HepG2 (cell line): ENCODE results near the gene ACTN1. TPM values are rescaled to one million over a fixed set of nuclear protein-coding genes. Genes with fewer than 3 reads are reported as not detected.

Source experiments
- ESRRA ChIP-seq: sonication (generic); formaldehyde crosslinking; IDR thresholded peaks from 2 replicates; pipeline ENCODE4 v1.5.1; 2020; ENCODE audit warnings: mild to moderate bottlenecking, low read depth, missing genetic modification reagents
- FOSL2 ChIP-seq: sonication (generic); formaldehyde crosslinking; IDR thresholded peaks from 2 replicates; pipeline ENCODE4 v1.4.0; 2020; ENCODE audit warnings: missing genetic modification reagents
- FOXM1 ChIP-seq: sonication (generic); formaldehyde crosslinking; IDR thresholded peaks from 2 replicates; pipeline ENCODE4 v1.5.0; 2020; ENCODE audit warnings: missing genetic modification reagents
- HNF4G ChIP-seq, 2 experiments: sonication (generic) in 1 of 2; formaldehyde crosslinking in 1 of 2; IDR thresholded peaks; 2 replicates each; pipeline versions ENCODE4 v1.4.0 to v1.6.1; 2011 to 2020; ENCODE audit warnings: borderline replicate concordance in 2 of 2, low read depth in 2 of 2, mild to moderate bottlenecking in 2 of 2, low read length in 1 of 2, missing genetic modification reagents in 1 of 2, moderate library complexity in 1 of 2
- NONO ChIP-seq, 2 experiments: fragments of 450-650 bp in 1 of 2; sonication (generic) in 1 of 2; formaldehyde crosslinking in 1 of 2; IDR thresholded peaks in 1 of 2; conservative IDR thresholded peaks in 1 of 2; 2 replicates each; pipeline versions ENCODE4 v1.6.1 to v1.8.0; 2017 to 2022; ENCODE audit warnings: mild to moderate bottlenecking in 1 of 2, missing genetic modification reagents in 1 of 2, moderate library complexity in 1 of 2
- PAWR ChIP-seq: sonication (generic); formaldehyde crosslinking; IDR thresholded peaks from 2 replicates; pipeline ENCODE4 v1.4.0; 2020; ENCODE audit warnings: missing genetic modification reagents, mild to moderate bottlenecking, borderline replicate concordance
- POLR2G ChIP-seq: fragments of 200-400 bp; formaldehyde crosslinking; IDR thresholded peaks from 2 replicates; pipeline ENCODE4 v1.6.1; 2018; ENCODE audit warnings: mild to moderate bottlenecking, low read depth, low read length, moderate library complexity
- SMAD1 ChIP-seq: sonication (generic); formaldehyde crosslinking; IDR thresholded peaks from 2 replicates; pipeline ENCODE4 v1.4.0; 2020; ENCODE audit warnings: missing genetic modification reagents, low read depth, mild to moderate bottlenecking, borderline replicate concordance
- SMAD9 ChIP-seq: sonication (generic); formaldehyde crosslinking; IDR thresholded peaks from 2 replicates; pipeline ENCODE4 v1.5.1; 2020; ENCODE audit warnings: mild to moderate bottlenecking, missing genetic modification reagents
- SMARCC2 ChIP-seq: fragments of 450-650 bp; IDR thresholded peaks from 2 replicates; pipeline ENCODE4 v1.6.1; 2017; ENCODE audit warnings: antibody characterized with exemption, mild to moderate bottlenecking
- SRSF4 ChIP-seq: fragments of 200-400 bp; formaldehyde crosslinking; IDR thresholded peaks from one replicate; pipeline ENCODE4 v1.6.1; 2018; ENCODE audit warnings: mild to moderate bottlenecking, low read depth, low read length, moderate library complexity; ENCODE audit not compliant: poor library complexity, severe bottlenecking
- TBL1XR1 ChIP-seq: fragments of 150-350 bp; IDR thresholded peaks from 2 replicates; pipeline ENCODE4 v1.6.1; 2014; ENCODE audit warnings: borderline replicate concordance, low read length; ENCODE audit not compliant: partially characterized antibody
- TBX3 ChIP-seq: fragments of 450-650 bp; IDR thresholded peaks from 2 replicates; pipeline ENCODE4 v1.6.1; 2017; ENCODE audit warnings: antibody characterized with exemption, mild to moderate bottlenecking, inconsistent platforms, borderline replicate concordance
- TOPORS ChIP-seq: sonication (generic); formaldehyde crosslinking; IDR thresholded peaks from 2 replicates; pipeline ENCODE4 v1.8.0; 2023; ENCODE audit warnings: mild to moderate bottlenecking, missing genetic modification reagents
- YEATS2 ChIP-seq: sonication (generic); formaldehyde crosslinking; IDR thresholded peaks from 2 replicates; pipeline ENCODE4 v1.4.0; 2020; ENCODE audit warnings: missing genetic modification reagents, borderline replicate concordance
- ZBTB8A ChIP-seq: sonication (generic); formaldehyde crosslinking; IDR thresholded peaks from 2 replicates; pipeline ENCODE4 v1.4.0; 2020; ENCODE audit warnings: mild to moderate bottlenecking, low read depth, missing genetic modification reagents, borderline replicate concordance
- ZNF331 ChIP-seq: sonication (generic); formaldehyde crosslinking; IDR thresholded peaks from 2 replicates; pipeline ENCODE4 v1.4.0; 2020; ENCODE audit warnings: missing genetic modification reagents
- ZNF607 ChIP-seq: sonication (generic); formaldehyde crosslinking; IDR thresholded peaks from 2 replicates; pipeline ENCODE4 v1.5.1; 2020; ENCODE audit warnings: missing genetic modification reagents, mild to moderate bottlenecking, borderline replicate concordance
- ZNF7 ChIP-seq: IDR thresholded peaks from 2 replicates; pipeline ENCODE4 v1.6.1; 2016; ENCODE audit warnings: missing biosample characterization, missing genetic modification reagents
- ZSCAN21 ChIP-seq: sonication (generic); formaldehyde crosslinking; IDR thresholded peaks from 2 replicates; pipeline ENCODE4 v1.8.0; 2022; ENCODE audit warnings: mild to moderate bottlenecking, missing genetic modification reagents, moderate library complexity, borderline replicate concordance
- polyA plus RNA-seq, 8 experiments: library from polyadenylated mRNA; depleted of rRNA in 3 of 8; stranded (reverse) in 7 of 8; unstranded in 1 of 8; fragments of >200 nt; fragmentation: Illumina TruSeq in 4 of 8; extraction: Trizol in 4 of 8; gene quantifications; 2 replicates each; pipeline versions ENCODE4 v1.2.1 to v1.2.3, GENCODE V29; 2011 to 2016; ENCODE audit warnings: low read depth in 4 of 8, missing spikeins in 1 of 8, mixed read lengths in 1 of 8; ENCODE audit not compliant: insufficient read depth in 1 of 8
- total RNA-seq, 5 experiments: library from RNA; depleted of rRNA; stranded (reverse); fragments of >200 nt; fragmentation: Illumina TruSeq; extraction: Trizol; gene quantifications; 2 replicates each; pipeline ENCODE4 v1.2.3, GENCODE V29; 2016; ENCODE audit warnings: low read depth in 1 of 5
- TF ChIP-seq, protein P1 (sequence below): sonication (generic); formaldehyde crosslinking; IDR thresholded peaks from 2 replicates; pipeline ENCODE4 v1.8.0; 2022; ENCODE audit warnings: low read depth, missing genetic modification reagents
- TF ChIP-seq, protein P2 (sequence below): sonication (generic); formaldehyde crosslinking; IDR thresholded peaks from 2 replicates; pipeline ENCODE4 v1.4.0; 2020; ENCODE audit warnings: mild to moderate bottlenecking, missing genetic modification reagents
- TF ChIP-seq, protein P3 (sequence below): sonication (generic); formaldehyde crosslinking; IDR thresholded peaks from 2 replicates; pipeline ENCODE4 v1.5.0; 2020; ENCODE audit warnings: missing genetic modification reagents
- TF ChIP-seq, protein P4 (sequence below): sonication (generic); IDR thresholded peaks from 2 replicates; pipeline ENCODE4 v1.6.1; 2016; ENCODE audit warnings: low read depth, borderline replicate concordance

Gene ACTN1
- total and polyA plus RNA-seq, 2 of the 13 experiments (the other 11 are each of a cell fraction or from before 2014, with no cell fraction given), result 58.6 to 162 TPM

DNA sequence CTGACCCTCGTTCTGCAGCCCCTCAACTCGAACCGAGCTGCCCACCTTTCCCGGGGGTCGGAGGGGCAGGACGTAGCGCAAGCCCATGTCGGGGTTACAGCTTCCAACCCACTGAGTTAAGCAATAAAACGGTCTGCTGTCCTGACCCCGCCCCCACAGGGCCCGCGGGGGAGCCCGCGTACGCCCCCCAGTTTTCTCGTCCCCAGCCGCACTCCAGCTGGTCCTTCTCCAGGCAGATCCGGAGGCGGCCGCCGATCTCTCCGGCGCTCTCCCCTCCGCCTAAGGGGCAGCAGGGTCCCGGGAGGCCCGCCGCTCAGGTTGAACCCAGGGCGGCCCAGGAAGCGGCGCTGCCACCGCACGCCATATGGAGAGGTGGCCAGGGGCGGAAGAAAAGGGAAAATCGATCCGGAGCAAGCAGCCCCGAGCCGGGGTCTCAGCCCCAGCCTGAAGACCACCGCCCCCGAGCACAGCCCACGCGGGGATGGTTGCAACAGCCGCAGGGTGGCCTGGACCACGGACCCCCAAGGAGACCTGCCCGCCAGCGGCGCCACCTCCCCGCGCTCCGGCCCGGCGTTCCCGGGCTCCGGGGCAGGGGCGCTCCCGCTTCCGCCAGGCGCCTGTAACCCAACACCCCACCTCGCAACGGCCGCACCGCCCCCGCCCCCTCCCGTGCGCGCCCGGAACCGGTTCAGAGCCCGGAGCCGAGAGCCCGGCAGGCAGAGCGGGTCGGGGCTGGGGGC, 760 bp downstream of the ACTN1 start (continued):
- TF ChIP-seq POLR2G (peak; percentile 61), ESRRA (CRISPR knock-in tag) (0 out of 2 replicates have a peak, but pooled peaks have one; percentile 24), NONO (IDR thresholded peaks at IDR 0.05) (no peak), NONO (CRISPR knock-in tag; conservative IDR thresholded peaks at IDR 0.05) (0 out of 2 replicates have a peak, but pooled peaks have one; percentile 15), ZNF7 (CRISPR knock-in tag) (no peak), ZNF607 (CRISPR knock-in tag) (no peak), YEATS2 (CRISPR knock-in tag) (no peak), ZBTB8A (CRISPR knock-in tag) (no peak), TBL1XR1 (no peak), ZNF331 (CRISPR knock-in tag) (no peak), FOSL2 (CRISPR knock-in tag) (no peak; the same call in 1 of the 2 replicates), FOXM1 (CRISPR knock-in tag) (no peak), SMAD9 (no peak), SRSF4 (no peak), SMAD1 (no peak), TBX3 (no peak), ZSCAN21 (no peak), HNF4G (IDR thresholded peaks at IDR 0.05; ENCODE audit: borderline replicate concordance, low read depth, low read length) (no peak), HNF4G (CRISPR knock-in tag; IDR thresholded peaks at IDR 0.05; ENCODE audit: borderline replicate concordance, low read depth) (0 out of 2 replicates have a peak, but pooled peaks have one; percentile 29), PAWR (CRISPR knock-in tag) (no peak), SMARCC2 (no peak), TOPORS (no peak)
- TF ChIP-seq, protein P1, sequence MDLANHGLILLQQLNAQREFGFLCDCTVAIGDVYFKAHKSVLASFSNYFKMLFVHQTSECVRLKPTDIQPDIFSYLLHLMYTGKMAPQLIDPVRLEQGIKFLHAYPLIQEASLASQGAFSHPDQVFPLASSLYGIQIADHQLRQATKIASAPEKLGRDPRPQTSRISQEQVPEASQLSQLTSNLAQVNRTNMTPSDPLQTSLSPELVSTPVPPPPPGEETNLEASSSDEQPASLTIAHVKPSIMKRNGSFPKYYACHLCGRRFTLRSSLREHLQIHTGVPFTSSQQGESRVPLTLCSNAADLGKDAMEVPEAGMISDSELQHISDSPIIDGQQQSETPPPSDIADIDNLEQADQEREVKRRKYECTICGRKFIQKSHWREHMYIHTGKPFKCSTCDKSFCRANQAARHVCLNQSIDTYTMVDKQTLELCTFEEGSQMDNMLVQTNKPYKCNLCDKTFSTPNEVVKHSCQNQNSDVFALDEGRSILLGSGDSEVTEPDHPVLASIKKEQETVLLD (CRISPR knock-in tag), result no peak
- TF ChIP-seq, protein P2, sequence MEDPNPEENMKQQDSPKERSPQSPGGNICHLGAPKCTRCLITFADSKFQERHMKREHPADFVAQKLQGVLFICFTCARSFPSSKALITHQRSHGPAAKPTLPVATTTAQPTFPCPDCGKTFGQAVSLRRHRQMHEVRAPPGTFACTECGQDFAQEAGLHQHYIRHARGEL (CRISPR knock-in tag), result 0 out of 2 replicates have a peak, but pooled peaks have one; percentile 17
- TF ChIP-seq, protein P3, sequence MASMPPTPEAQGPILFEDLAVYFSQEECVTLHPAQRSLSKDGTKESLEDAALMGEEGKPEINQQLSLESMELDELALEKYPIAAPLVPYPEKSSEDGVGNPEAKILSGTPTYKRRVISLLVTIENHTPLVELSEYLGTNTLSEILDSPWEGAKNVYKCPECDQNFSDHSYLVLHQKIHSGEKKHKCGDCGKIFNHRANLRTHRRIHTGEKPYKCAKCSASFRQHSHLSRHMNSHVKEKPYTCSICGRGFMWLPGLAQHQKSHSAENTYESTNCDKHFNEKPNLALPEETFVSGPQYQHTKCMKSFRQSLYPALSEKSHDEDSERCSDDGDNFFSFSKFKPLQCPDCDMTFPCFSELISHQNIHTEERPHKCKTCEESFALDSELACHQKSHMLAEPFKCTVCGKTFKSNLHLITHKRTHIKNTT (CRISPR knock-in tag), result no peak
- TF ChIP-seq, protein P4, sequence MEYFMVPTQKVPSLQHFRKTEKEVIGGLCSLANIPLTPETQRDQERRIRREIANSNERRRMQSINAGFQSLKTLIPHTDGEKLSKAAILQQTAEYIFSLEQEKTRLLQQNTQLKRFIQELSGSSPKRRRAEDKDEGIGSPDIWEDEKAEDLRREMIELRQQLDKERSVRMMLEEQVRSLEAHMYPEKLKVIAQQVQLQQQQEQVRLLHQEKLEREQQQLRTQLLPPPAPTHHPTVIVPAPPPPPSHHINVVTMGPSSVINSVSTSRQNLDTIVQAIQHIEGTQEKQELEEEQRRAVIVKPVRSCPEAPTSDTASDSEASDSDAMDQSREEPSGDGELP, result peak; percentile 42; the same call in 1 of the 2 replicates
